Measurements from ENCODE around the gene ZNRF1. TPM values are rescaled to one million over a fixed set of nuclear protein-coding genes. Genes with fewer than 3 reads are reported as not detected.

Gene ZNRF1
- polyA plus RNA-seq, 2 of the 4 experiments (the other 2 are of a cell fraction): 18.6 to 22.6 TPM

DNA sequence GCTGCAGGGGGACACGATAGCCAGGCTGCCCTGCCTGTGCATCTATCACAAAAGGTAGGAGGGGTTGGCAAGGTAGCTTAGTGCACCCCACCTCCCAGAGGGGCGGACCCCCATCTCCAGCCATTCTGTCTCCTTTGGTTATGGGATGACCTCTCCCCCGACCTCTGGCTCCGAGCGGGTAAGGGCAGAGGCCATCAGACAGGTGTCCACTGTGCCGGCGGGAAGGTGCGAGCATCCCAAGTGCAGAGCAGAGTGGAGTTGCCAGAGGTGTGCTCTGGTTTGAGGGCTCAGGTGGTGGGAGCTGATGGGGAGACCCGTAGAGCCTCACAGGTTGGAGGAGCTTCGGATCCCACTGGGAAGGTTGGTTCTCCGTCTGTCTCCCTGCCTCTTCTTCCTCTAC lies 106.0 kb downstream of the ZNRF1 start:
- H3K9me3 ChIP-seq: no peaks in the 10 kb centered on the region
- no peak for TF ChIP-seq CBX2 (IDR thresholded peaks at IDR 0.05; ENCODE audit: borderline replicate concordance, low read depth)
- TF ChIP-seq FOSL2 (IDR thresholded peaks at IDR 0.05): no peak
- TF ChIP-seq FOSL2 (CRISPR knock-in tag; IDR thresholded peaks at IDR 0.05): no peak
- TF ChIP-seq RARB (CRISPR knock-in tag; IDR thresholded peaks at IDR 0.05): no peak
- no peak for TF ChIP-seq PHF8 (IDR thresholded peaks at IDR 0.05; ENCODE audit: borderline replicate concordance, low read depth)
- TF ChIP-seq RFX5 (IDR thresholded peaks at IDR 0.05): no peak
- TF ChIP-seq RNF2 (IDR thresholded peaks at IDR 0.05; ENCODE audit: borderline replicate concordance, low read depth): no peak
- no peak for TF ChIP-seq MAFK (IDR thresholded peaks at IDR 0.05; ENCODE audit: partially characterized antibody)
- no peak for TF ChIP-seq HDAC2 (IDR thresholded peaks at IDR 0.05)
- no peak for TF ChIP-seq RCOR1 (IDR thresholded peaks at IDR 0.05; ENCODE audit: low read depth, low read length)
- TF ChIP-seq EHMT2 (IDR thresholded peaks at IDR 0.05; ENCODE audit: low read depth): no peak
- TF ChIP-seq TFCP2L1 (CRISPR knock-in tag; IDR thresholded peaks at IDR 0.05): no peak
- TF ChIP-seq, protein P1, sequence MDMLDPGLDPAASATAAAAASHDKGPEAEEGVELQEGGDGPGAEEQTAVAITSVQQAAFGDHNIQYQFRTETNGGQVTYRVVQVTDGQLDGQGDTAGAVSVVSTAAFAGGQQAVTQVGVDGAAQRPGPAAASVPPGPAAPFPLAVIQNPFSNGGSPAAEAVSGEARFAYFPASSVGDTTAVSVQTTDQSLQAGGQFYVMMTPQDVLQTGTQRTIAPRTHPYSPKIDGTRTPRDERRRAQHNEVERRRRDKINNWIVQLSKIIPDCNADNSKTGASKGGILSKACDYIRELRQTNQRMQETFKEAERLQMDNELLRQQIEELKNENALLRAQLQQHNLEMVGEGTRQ (IDR thresholded peaks at IDR 0.05): no peak
- no peak for TF ChIP-seq GATA3 (IDR thresholded peaks at IDR 0.05; ENCODE audit: borderline replicate concordance)
- TF ChIP-seq, protein P2, sequence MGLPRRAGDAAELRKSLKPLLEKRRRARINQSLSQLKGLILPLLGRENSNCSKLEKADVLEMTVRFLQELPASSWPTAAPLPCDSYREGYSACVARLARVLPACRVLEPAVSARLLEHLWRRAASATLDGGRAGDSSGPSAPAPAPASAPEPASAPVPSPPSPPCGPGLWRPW (IDR thresholded peaks at IDR 0.05): no peak
- TF ChIP-seq, protein P3, sequence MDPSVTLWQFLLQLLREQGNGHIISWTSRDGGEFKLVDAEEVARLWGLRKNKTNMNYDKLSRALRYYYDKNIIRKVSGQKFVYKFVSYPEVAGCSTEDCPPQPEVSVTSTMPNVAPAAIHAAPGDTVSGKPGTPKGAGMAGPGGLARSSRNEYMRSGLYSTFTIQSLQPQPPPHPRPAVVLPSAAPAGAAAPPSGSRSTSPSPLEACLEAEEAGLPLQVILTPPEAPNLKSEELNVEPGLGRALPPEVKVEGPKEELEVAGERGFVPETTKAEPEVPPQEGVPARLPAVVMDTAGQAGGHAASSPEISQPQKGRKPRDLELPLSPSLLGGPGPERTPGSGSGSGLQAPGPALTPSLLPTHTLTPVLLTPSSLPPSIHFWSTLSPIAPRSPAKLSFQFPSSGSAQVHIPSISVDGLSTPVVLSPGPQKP (IDR thresholded peaks at IDR 0.05; ENCODE audit: low read depth, low read length): no peak
- no peak for TF ChIP-seq HOXA7 (CRISPR knock-in tag; IDR thresholded peaks at IDR 0.05)
- TF ChIP-seq KDM1A (IDR thresholded peaks at IDR 0.05; ENCODE audit: low read depth): no peak
- TF ChIP-seq ESRRA (IDR thresholded peaks at IDR 0.05; ENCODE audit: borderline replicate concordance, low read length): no peak
- no peak overlapping the region for H3K4me3 ChIP-seq
- ChIA-PET CTCF (interaction anchor here (1.1 to 2.7 kb wide), 4 partner anchors 8 to 106 kb away, joined by 3 to 17 read pairs (median 4); partner anchors contain the start of gene ZNRF1), POLR2A (no interaction called here)
- DNase-seq (ENCODE audit: low read depth in 1 of 2, low spot score in 1 of 2) (no peak), ATAC-seq (no peak), FAIRE-seq (no peak)
- peaks cover 20% of the 10 kb centered on the region for H3K4me1 ChIP-seq
- 95% methylated on average over 9 of the region's 11 CpGs for WGBS (ENCODE audit: missing lambda C conversion rate)
- no peak overlapping the region for H3K27ac ChIP-seq
- H3K4me2 ChIP-seq: no peak overlapping the region

- H3K4me3 ChIP-seq: no peak overlapping the region
- no peak for ATAC-seq
- H3K4me1 ChIP-seq: peaks cover 26% of the 10 kb centered on the region
- H3K27ac ChIP-seq: no peak overlapping the region
- TF ChIP-seq CHD4 (IDR thresholded peaks at IDR 0.05; ENCODE audit: borderline replicate concordance) (no peak), JUN (IDR thresholded peaks at IDR 0.05) (no peak), ZSCAN20 (CRISPR knock-in tag; IDR thresholded peaks at IDR 0.05) (no peak), SMC3 (IDR thresholded peaks at IDR 0.05) (no peak), TFCP2L1 (CRISPR knock-in tag; IDR thresholded peaks at IDR 0.05) (no peak), MYC (IDR thresholded peaks at IDR 0.05; ENCODE audit: borderline replicate concordance, low read length) (no peak), RNF2 (IDR thresholded peaks at IDR 0.05; ENCODE audit: borderline replicate concordance, low read depth) (no peak), NPAS2 (CRISPR knock-in tag; IDR thresholded peaks at IDR 0.05; ENCODE audit: borderline replicate concordance) (no peak), CBX8 (IDR thresholded peaks at IDR 0.05) (no peak), HMGXB4 (CRISPR knock-in tag; IDR thresholded peaks at IDR 0.05; ENCODE audit: borderline replicate concordance) (no peak)
- FAIRE-seq: no peak
- WGBS (ENCODE audit: missing lambda C conversion rate): 89% methylated on average over 7 of the region's 10 CpGs
- ChIA-PET POLR2A (no interaction called here), CTCF (interaction anchor here (1.1 to 2.7 kb wide), 4 partner anchors 8 to 107 kb away, joined by 3 to 17 read pairs (median 4); partner anchors contain the start of gene ZNRF1)
- no peak overlapping the region for H3K4me2 ChIP-seq
- DNase-seq (ENCODE audit: low read depth in 1 of 2, low spot score in 1 of 2): no peak
- no peaks in the 10 kb centered on the region for H3K9me3 ChIP-seq
These were observed 106.7 kb downstream of the ZNRF1 start for GRCh38 chr16:75105306-75106061.

Measured in A549 (cell line).